ELR (cell line): ENCODE data around the gene GREB1L.

Source experiments
- DNase-seq: peaks from one replicate; pipeline ENCODE4 v3.0.0-alpha.2; 2015; ENCODE audit warnings: low read depth

Gene GREB1L

DNA sequence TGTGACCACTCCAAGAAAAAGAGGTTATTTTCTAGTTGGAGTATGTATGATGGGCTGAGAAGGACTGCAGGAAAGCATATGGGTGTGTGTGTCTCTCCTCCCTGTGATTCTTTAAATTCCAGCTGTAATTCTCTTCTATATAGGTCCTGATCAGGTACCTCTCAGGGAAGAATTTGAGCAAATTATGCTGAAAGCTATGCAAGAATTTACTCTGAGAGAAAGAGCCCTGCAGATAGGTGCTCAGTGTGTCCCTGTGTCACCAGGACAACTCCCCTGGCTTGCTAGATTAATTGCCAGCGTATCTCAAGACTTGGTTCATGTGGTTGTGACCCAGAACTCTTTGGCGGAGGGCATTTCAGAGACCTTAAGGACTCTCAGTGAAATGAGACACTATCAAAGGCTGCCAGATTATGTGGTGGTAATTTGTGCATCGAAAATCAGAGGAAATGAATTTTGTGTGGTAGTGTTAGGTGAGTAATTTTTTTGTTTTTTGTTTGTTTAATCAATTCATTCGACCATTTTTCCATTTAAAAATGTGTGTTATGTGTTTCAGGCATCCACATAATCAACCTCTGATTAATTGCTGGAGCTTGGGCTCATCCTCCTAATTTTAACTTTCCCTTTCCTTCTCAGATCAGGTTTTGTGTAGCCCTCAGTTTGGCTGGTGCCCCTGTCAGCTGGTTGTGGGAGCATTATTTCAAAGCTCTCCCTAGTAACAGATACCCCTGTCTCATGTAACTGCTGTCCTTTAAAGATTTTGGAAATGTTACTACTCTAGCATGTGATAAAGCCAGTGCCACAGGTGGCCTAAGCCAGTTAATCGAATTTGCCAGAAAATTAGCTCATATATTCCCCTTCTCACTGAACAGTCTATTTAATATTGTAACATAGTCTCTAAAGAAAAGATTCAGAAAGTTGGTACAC, 207.6 kb downstream of the GREB1L start:
- no peak for DNase-seq

DNA sequence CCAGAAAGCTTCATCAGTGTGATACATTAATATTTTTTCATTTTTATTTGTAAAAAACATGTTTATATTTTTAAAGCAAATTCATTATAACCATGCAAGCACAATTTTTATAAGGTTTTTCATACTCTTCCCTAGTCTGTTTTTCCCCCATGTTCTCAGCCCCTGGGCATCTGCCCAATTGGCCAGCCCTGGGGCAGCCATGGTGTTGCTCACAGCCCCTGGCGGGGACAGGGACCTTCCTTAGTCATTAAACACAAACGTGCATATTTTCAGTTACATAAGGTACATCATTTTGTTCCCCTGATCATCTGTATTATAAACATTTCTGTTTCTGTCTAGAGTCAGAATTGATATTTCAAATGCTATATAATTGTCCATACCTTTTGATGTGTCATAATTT, 208.5 kb downstream of the GREB1L start:
- DNase-seq: no peak

GRCh38 chr18:21450913-21451312, 208.9 kb downstream of the GREB1L start:
- no peak for DNase-seq

GRCh38 chr18:21451851-21452250, 209.8 kb downstream of the GREB1L start:
- DNase-seq: no peak

GRCh38 chr18:21452276-21452780, 210.3 kb downstream of the GREB1L start:
- DNase-seq: no peak

GRCh38 chr18:21452796-21453510, 210.9 kb downstream of the GREB1L start:
- no peak for DNase-seq

DNA sequence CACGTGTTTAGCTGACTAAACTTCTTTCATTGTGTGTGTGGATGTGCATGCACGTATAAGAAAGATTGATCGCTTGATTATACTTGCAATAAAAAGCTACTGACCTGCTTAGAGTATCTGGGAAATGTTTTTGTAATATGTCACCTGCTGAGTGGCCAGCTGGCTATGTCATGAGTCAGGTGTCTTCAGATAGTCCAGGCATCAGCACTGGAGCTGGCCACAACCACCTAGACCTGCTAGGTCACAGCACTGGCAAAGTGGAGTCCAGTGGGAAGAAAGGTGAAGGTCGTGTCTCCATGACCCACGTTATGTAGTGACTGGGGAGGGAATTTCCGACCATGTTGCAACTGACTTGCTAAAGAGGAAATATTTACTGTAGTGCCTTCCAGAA, 211.5 kb downstream of the GREB1L start:
- DNase-seq: peak; percentile 39

DNA sequence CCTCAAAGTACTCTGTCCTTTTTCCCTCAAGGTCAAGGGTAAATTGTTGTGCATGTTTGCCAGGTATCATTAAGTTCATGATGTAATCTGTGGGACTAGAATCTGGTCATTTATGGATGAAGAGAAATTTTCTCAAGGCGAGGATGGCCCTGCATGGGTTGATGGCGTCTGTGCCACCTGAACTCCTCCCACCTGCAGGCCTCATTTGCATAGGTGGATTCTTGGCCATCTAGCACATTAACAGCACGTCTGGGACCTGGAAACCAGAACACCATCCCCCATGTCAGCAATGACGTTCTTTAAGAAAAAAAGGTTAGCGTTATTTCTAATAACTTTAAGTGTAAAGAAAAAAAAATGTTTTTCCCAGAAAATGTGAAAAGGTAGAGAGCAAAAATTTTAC, 212.7 kb downstream of the GREB1L start:
- no peak for DNase-seq

DNA sequence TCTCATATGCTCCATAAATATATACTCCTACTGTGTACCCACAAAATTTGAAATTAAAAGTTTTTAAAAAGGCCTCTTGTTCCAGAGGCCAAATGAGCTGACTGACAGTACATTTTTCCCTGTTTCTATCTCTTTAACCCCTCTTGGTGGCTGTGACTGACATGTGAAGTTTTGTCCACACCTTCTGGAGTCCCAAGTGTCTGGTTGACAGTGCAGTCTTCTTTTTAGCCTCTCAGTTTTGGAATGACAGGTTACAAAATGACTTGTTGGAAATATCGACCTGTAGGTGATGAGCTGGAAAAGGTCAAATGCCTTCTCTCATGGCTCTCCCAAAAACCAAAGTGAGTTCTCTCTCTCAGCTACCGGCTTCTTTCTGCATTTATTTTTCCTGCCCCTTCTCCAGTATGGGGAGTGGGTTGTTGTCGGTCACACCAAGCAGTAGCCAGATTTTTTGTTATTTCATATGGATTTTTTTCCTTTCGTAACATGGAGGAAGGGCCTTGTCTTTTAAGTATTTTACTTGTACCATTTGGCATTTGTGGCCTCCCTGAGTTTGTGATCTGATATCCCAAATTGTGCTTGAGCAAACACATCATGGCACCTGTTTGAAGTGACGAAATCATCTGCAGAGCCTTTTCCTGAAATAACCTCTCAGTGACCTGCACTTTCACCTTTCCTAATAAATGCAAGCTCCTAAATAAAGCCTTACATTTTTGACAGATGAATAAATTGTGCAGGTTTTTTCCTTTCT, 214.6 kb downstream of the GREB1L start:
- DNase-seq: no peak

DNA sequence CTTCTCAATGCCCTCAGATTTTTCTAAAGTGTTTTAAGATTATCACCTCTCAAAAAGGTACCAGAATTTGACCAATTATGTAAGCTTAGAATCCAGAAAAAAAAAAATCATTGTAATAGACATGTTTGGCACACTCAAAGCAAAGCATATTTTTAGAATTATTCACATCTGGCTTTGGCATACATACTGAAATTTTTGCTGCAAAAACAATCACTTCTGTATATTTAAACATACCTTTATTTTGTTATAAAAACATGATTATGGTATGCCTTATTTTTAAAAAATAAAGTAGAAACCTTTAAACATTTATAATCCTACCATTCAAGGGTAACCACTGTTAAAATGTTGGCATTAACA, 215.1 kb downstream of the GREB1L start:
- no peak for DNase-seq

- DNase-seq: no peak
Measured at GRCh38 chr18:21458310-21458709, 216.3 kb downstream of the GREB1L start.

DNA sequence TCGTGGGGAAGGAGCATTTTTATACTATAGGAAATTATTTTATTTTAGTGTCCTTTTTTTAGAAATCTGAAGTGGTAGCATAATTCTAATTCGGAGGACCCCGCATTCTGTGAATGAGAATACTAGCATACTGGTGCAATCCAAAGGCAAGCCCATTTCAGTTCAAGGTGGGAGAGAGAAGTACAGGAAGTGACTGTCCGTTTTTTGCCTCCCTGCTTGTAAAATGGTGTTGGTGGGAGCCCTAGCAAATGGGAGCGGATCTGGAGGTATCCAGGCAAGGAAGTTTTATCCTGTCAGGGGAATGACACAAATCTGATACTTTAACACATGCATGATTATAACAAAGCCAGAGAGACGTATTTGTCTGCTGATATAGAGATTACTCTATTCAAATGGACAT, 216.8 kb downstream of the GREB1L start:
- DNase-seq: no peak

DNA sequence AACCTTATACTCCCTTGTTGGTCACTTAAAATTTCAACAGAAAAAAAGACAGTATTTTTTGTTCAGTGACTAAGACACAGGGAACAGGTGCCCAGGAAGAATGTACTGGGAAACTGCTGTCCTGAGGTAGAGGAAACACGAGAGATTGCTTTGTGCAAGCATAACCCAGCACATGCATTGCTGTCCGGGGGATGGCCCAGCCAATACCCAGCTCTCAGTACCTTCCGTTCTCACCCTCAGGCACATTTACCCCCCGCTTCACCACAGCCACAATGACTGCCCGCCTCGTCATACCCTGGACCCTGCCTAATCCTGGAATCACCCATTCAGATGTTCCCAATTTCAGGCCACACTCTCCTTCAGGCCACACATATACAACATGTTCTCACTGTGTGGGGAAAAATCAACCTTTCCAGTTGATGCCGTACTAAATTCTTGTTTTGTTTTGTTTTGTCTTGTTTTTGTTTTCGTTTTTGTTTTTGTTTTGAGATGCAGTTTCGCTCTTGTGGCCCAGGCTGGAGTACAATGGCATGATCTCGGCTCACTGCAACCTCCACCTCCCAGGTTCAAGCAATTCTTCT, 217.8 kb downstream of the GREB1L start:
- DNase-seq: no peak

GRCh38 chr18:21461460-21461859, 219.4 kb downstream of the GREB1L start:
- DNase-seq: no peak

GRCh38 chr18:21463718-21464117, 221.7 kb downstream of the GREB1L start:
- no peak for DNase-seq

GRCh38 chr18:21468514-21469164, 226.6 kb downstream of the GREB1L start:
- DNase-seq: no peak

- no peak for DNase-seq
Measured at GRCh38 chr18:21472741-21473140, 230.7 kb downstream of the GREB1L start.

DNA sequence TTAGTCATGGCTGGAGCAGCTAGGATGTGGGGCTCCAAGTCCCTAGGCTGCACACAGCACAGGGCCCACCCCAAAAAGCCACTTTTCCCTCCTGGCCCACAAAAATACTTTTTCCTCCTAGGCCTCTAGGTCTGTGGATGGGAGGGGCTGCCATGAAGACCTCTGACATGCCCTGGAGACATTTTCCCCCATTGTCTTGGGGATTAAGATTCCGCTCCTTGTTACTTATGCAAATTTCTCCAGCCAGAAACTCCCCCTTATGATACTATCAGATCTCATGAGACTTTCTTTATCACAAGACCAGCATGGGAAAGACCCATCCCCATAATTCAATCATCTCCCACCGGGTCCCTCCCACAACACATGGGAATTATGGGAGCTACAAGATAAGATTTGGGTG, 232.6 kb downstream of the GREB1L start:
- no peak for DNase-seq

GRCh38 chr18:21479721-21480120, 237.7 kb downstream of the GREB1L start:
- DNase-seq: peak; percentile 58

- DNase-seq: no peak
Measured at GRCh38 chr18:21481739-21482138, 239.7 kb downstream of the GREB1L start.

DNA sequence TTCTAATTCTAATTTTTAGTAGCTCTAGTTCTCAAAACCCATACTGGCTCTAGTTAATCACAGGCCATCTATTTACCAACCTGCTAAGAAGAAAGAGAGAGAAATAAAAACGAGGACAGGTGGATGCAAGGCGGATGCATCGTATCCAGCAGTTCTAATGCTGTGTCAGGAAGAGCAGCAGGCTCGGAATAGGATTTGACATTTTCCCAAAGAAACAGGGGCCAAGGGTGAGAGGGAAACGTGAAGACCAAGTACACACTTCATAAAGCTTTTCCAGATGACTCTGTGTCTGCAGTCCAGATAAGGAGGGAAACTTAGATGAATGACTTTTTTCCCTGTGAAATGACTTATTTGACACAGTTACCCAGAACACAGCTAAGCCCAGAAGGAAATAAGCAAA, 241.0 kb downstream of the GREB1L start:
- DNase-seq: no peak
